PFSK-1 (cell line): ENCODE data around the gene AZGP1.

Experiments
- POLR2AphosphoS5 ChIP-seq: IDR thresholded peaks from 2 replicates; pipeline ENCODE4 v1.6.1; 2012; ENCODE audit warnings: low read depth, mild to moderate bottlenecking, control low read depth, low read length, moderate library complexity
- REST ChIP-seq, 2 experiments: IDR thresholded peaks; 2 replicates each; pipeline versions ENCODE4 v1.6.1 to v1.8.0; 2011 to 2012; ENCODE audit warnings: low read depth in 2 of 2, low read length in 2 of 2, control low read depth in 1 of 2, inconsistent platforms in 1 of 2, mild to moderate bottlenecking in 1 of 2, moderate library complexity in 1 of 2; ENCODE audit not compliant: insufficient read depth in 1 of 2
- SIN3A ChIP-seq: IDR thresholded peaks from 2 replicates; pipeline ENCODE4 v1.6.1; 2012; ENCODE audit warnings: mild to moderate bottlenecking, low read length, moderate library complexity, borderline replicate concordance; ENCODE audit not compliant: insufficient read depth

GRCh38 chr7:100010901-100011300 is 35.1 kb upstream of the AZGP1 start:
- TF ChIP-seq POLR2AphosphoS5 (no peak), SIN3A (no peak), REST (IDR thresholded peaks at IDR 0.05; ENCODE audit: insufficient read depth in 1 of 2, low read depth in 2 of 2, low read length in 2 of 2) (no peak)
